HG03354 (cell line): ENCODE measurements around the gene CELA3A.

Experiments used
- ATAC-seq: cut with Tn5 transposase; IDR thresholded peaks from one replicate; pipeline ENCODE4 v1.9.1; 2021; ENCODE audit warnings: mild to moderate bottlenecking; ENCODE audit not compliant: unreplicated experiment, poor library complexity, severe bottlenecking

Gene CELA3A

GRCh38 chr1:22044690-22045420, 43.4 kb downstream of the CELA3A start:
- ATAC-seq: no peak

GRCh38 chr1:22045604-22046228, 44.3 kb downstream of the CELA3A start:
- no peak for ATAC-seq

DNA sequence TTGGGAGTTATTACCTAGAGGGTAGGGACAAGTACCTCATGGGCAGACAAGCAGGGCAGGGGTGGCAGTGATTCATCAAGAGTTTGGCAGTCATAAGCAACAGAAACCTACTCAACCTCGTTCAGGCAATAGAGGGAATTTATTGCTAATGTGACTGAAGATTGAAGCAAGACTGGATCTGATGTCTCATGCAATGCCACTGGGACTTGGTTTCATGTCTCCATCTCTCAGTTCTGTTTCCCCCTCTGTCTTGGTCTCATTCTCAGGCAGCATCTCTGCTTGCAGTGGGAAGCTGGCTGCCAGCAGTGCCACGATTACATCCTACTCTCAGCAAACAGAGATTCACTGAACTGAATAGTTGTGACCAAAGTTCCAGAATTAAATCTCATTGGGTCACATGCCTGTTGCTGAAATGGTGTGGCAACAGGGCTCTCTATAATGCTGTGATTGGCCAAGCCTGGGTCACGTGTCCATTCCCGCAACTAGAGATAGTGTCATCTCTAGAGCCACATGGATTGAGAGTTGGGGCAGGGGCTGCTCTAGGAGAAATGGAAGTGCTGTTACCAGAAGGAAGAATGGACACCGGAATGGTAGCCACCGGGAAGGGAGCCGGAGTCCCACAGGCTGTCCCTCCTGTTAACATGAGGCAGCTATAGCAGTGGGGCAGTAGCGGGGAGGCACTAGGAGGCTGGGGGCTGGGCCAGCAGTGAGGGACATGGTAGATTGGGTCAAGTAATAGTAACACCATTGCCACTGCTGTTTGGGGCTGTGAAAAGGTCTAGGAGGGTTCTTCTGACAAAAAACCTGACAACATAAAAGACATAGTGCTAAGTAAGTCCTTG, 47.1 kb downstream of the CELA3A start:
- ATAC-seq: no peak

GRCh38 chr1:22050330-22050729, 48.9 kb downstream of the CELA3A start:
- no peak for ATAC-seq

- no peak for ATAC-seq
Observed at GRCh38 chr1:22051607-22052114, 50.2 kb downstream of the CELA3A start.

DNA sequence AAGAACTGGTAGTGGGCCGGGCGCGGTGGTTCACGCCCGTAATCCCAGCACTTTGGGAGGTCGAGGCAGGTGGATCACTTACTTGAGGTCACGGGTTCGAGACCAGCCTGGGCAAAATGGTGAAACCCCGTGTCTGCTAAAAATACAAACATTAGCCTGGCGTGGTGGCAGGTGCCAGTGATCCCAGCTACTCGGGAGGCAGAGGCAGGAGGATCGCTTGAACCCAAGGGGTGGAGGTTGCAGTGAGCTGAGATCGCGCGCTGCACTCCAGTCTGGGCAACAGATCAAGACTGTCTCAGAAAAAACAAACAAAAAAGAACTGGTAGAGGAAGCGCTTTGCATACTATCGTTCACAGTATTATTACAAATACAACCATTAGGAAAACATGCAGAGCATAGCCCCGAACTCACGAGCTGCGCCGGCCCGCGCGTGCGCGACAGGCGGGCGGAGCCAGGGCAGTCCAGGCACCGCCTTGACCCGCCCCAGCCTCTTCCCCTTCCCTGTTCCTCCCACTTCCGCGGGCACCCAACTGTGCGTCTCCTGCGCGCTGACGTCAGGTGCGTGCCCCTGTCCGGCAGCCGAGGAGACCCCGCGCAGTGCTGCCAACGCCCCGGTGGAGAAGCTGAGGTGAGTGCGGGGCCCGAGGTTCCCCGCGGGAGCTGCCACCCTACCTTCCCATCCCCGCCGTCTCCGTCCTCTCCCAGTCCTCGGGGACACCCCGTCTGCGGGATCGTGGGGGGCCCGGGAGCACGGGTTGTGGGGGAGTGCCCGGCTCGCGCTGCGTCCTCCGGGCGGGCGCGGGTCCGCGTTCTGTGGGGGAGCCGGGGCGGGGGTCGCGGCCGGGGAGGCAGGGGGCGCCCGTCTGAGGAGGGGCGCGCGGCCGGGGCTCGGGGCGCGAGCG, 50.9 kb downstream of the CELA3A start, which contains the start of gene CDC42:
Gene CDC42, plus strand, starts transcription at position 595 of the 902 bp plus-strand sequence. CDS start 25,770 bp downstream, outside the sequence.
- peak; percentile 89 for ATAC-seq

DNA sequence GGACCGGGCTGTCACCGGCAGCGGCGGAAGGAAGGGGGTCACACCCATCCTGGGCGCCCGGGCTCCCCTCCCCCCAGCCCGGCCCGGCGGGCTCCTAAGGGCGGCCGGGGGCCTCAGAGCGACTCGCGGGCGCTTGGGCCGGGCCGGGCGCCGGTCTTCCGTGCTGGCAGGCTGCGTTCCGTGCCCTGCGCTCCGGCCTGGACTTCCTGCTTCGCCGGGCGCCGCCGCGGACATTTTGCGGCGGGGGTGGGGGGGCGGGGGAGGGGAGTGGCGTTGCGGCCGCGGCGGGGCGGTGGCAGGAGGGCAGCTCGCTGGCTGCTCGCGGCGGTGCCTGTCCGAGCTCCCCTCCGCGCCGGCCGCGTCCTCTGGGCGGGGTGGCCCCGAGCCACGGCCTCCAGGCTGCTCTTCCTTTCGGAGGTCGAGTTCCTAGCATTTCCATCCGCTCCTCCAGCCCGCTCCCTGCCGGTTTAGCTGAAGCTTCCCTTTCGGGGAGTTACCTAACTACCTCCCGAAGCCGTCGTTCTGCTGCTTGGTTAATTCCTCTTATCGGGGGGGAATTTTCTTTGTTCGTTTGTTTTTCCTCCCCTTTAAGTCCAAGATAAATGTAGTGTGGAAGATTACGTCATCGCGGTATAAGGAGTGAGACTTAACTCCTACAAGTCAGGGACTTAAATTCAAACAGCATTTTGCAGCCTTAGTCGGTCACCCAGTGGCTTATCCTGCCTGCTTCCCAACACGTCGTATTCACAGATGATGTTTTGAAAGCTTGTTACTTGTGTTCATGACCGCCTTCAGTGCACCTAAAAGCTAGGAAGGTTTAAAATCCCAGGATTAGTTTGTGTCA, 51.8 kb downstream of the CELA3A start:
- peak; percentile 40 for ATAC-seq

- no peak for ATAC-seq
Observed at GRCh38 chr1:22053861-22054770, 52.7 kb downstream of the CELA3A start.

- ATAC-seq: no peak
Observed at GRCh38 chr1:22055463-22055862, 54.0 kb downstream of the CELA3A start.

- no peak for ATAC-seq
Observed at GRCh38 chr1:22056043-22056442, 54.6 kb downstream of the CELA3A start.

- no peak for ATAC-seq
Observed at GRCh38 chr1:22056936-22057335, 55.5 kb downstream of the CELA3A start.

- ATAC-seq: no peak
Observed at GRCh38 chr1:22057861-22058260, 56.4 kb downstream of the CELA3A start.
